B cell (primary cell): ENCODE results near the gene BCL2L11. TPM values are rescaled to one million over a fixed set of nuclear protein-coding genes. Genes with fewer than 3 reads are reported as not detected.

ENCODE experiments used
- ATAC-seq: fragments of 200-7000 bp; cut with Tn5 transposase; one replicate; pipeline ENCODE4 v1.10.0; 2021; ENCODE audit warnings: low read depth, mild to moderate bottlenecking, moderate number of reproducible peaks, moderate library complexity
- CTCF ChIA-PET: fragments of 350-600 bp; sonication (Branson Sonifier 250); formaldehyde crosslinking; loops from one replicate; lab custom pipeline; 2021; ENCODE audit warnings: antibody characterized with exemption, inconsistent platforms; lab: Charles Lee
- POLR2A ChIA-PET: fragments of 350-600 bp; sonication (Branson Sonifier 250); formaldehyde crosslinking; loops from one replicate; lab custom pipeline; 2021; ENCODE audit warnings: antibody characterized with exemption; lab: Charles Lee
- DNase-seq: peaks from one replicate; pipeline ENCODE4 v3.0.0; 2013
- H2AFZ ChIP-seq: 2 replicates; pipeline ENCODE4 v1.6.1; 2012; ENCODE audit warnings: mild to moderate bottlenecking, low read depth, low read length; ENCODE audit not compliant: insufficient read depth, poor library complexity, severe bottlenecking
- H3K27ac ChIP-seq, 2 donors: 1 replicate in 1 of 2; 2 replicates in 1 of 2; pipeline ENCODE4 v1.5.1; 2012 to 2013; ENCODE audit warnings: low read length in 2 of 2, mild to moderate bottlenecking in 2 of 2, moderate library complexity in 1 of 2
- H3K27me3 ChIP-seq, 4 experiments: fragments of 200-600 bp in 1 of 4; sonication (generic) in 1 of 4; replicated peaks in 1 of 4; 1 replicate in 2 of 4; 2 replicates in 2 of 4; pipeline versions ENCODE4 v1.6.1 to v1.7.0; 2013 to 2016; ENCODE audit warnings: low read length in 3 of 4, mild to moderate bottlenecking in 2 of 4, mixed read lengths in 1 of 4, moderate library complexity in 1 of 4; ENCODE audit not compliant: insufficient read depth in 4 of 4, control insufficient read depth in 3 of 4; ENCODE audit errors: control extremely low read depth in 1 of 4
- H3K36me3 ChIP-seq, 2 experiments: replicated peaks in 1 of 2; 1 replicate in 1 of 2; 2 replicates in 1 of 2; pipeline versions ENCODE4 v1.6.1 to v1.7.1; 2013; ENCODE audit warnings: low read length in 1 of 2; ENCODE audit not compliant: insufficient read depth in 2 of 2, control insufficient read depth in 1 of 2; ENCODE audit errors: control extremely low read depth in 1 of 2, extremely low read depth in 1 of 2
- H3K4me1 ChIP-seq, 2 donors: fragments of 200-600 bp in 1 of 2; sonication (generic) in 1 of 2; 1 replicate in 1 of 2; 2 replicates in 1 of 2; pipeline versions ENCODE4 v1.5.1 to v1.6.1; 2013 to 2017; ENCODE audit warnings: low read length in 2 of 2; ENCODE audit not compliant: control insufficient read depth in 2 of 2, insufficient read depth in 2 of 2
- H3K4me2 ChIP-seq: replicated peaks from 2 replicates; pipeline ENCODE3; 2012; ENCODE audit warnings: mild to moderate bottlenecking, low read depth, low read length; ENCODE audit not compliant: poor library complexity, severe bottlenecking
- H3K4me3 ChIP-seq, 5 experiments: fragments of 200-600 bp in 1 of 5; sonication (generic) in 1 of 5; 1 replicate in 3 of 5; 2 replicates in 2 of 5; pipeline versions ENCODE4 v1.5.1 to v1.7.0; 2011 to 2016; ENCODE audit warnings: low read length in 4 of 5, mild to moderate bottlenecking in 4 of 5, low read depth in 2 of 5, control low read depth in 1 of 5, moderate library complexity in 1 of 5; ENCODE audit not compliant: insufficient read depth in 1 of 5; ENCODE audit errors: control extremely low read depth in 1 of 5, extremely low read depth in 1 of 5
- H3K79me2 ChIP-seq: fragments of 200-600 bp; sonication (generic); one replicate; pipeline ENCODE4 v1.6.0; 2016; ENCODE audit warnings: low read length; ENCODE audit not compliant: control insufficient read depth, insufficient read depth
- H3K9ac ChIP-seq: fragments of 200-600 bp; sonication (generic); 2 replicates; pipeline ENCODE4 v1.6.1; 2017; ENCODE audit warnings: mild to moderate bottlenecking, low read length, moderate library complexity
- H3K9me3 ChIP-seq, 3 donors: one replicate each; pipeline versions ENCODE4 v1.6.1 to v1.7.1; 2013; ENCODE audit warnings: low read length in 2 of 3; ENCODE audit not compliant: control insufficient read depth in 2 of 3, insufficient read depth in 1 of 3; ENCODE audit errors: control extremely low read depth in 1 of 3
- H4K20me1 ChIP-seq: 2 replicates; pipeline ENCODE4 v1.6.0; 2012; ENCODE audit warnings: mild to moderate bottlenecking, low read length; ENCODE audit not compliant: insufficient read depth, control insufficient read depth, poor library complexity, severe bottlenecking
- H3K27ac Mint-ChIP-seq: one replicate; pipeline ENCODE4 v1.8.0; 2021; ENCODE audit warnings: mixed read lengths
- H3K27me3 Mint-ChIP-seq: one replicate; pipeline ENCODE4 v1.8.0; 2021; ENCODE audit warnings: mixed read lengths
- H3K4me1 Mint-ChIP-seq: one replicate; pipeline ENCODE4 v1.8.0; 2021; ENCODE audit warnings: mixed read lengths
- H3K4me3 Mint-ChIP-seq: one replicate; pipeline ENCODE4 v1.8.0; 2021; ENCODE audit warnings: mixed read lengths
- H3K9me3 Mint-ChIP-seq: one replicate; pipeline ENCODE4 v1.8.0; 2022; ENCODE audit warnings: mixed read lengths; ENCODE audit not compliant: insufficient read depth
- CTCF ChIP-seq: fragments of 200-600 bp; IDR thresholded peaks from one replicate; pipeline ENCODE4 v1.8.0; 2022; ENCODE audit warnings: antibody characterized with exemption, mild to moderate bottlenecking
- EZH2 ChIP-seq: IDR thresholded peaks from 2 replicates; pipeline ENCODE4 v1.6.1; 2012; ENCODE audit warnings: borderline replicate concordance, low read depth, mild to moderate bottlenecking, moderate library complexity, low read length; ENCODE audit not compliant: insufficient read depth, poor library complexity, severe bottlenecking
- WGBS: methylation state at CpG from one replicate; pipeline ENCODE4 v1.1.5; 2013; ENCODE audit warnings: missing lambda C conversion rate; ENCODE audit not compliant: insufficient coverage; 5-methylcytosine and 5-hydroxymethylcytosine counted together
- intact Hi-C: fragments of 100-400 bp; cut with micrococcal nuclease; formaldehyde crosslinking; loops from one replicate; pipeline ENCODE4 v1.10.0; 2022
- polyA plus RNA-seq: library from polyadenylated mRNA; depleted of rRNA; stranded (reverse); fragments of >200 nt; gene quantifications from 2 replicates; pipeline ENCODE4 v1.2.3, GENCODE V29; 2012
- total RNA-seq, 2 donors: library from RNA; stranded (reverse); fragments of 120-200 nt in 1 of 2; gene quantifications; 1 replicate in 1 of 2; 2 replicates in 1 of 2; pipeline versions ENCODE4 v1.2.3 to v1.2.4, GENCODE V29; 2013 to 2022

The BCL2L11 gene
- total and polyA plus RNA-seq, 2 donors (not counting 1 experiment from before 2014, with no cell fraction given), result 13.8 to 164 TPM

- Histone ChIP-seq H3K79me2 (no peaks in the 10 kb centered on the region), H3K9ac (no peak overlapping the region), H4K20me1 (no peaks in the 10 kb centered on the region), H3K4me1 (peaks cover 0 to 3% of the 10 kb centered on the region in 2 donors), H3K4me2 (no peak overlapping the region), H2AFZ (no peak overlapping the region), H3K36me3 (no peaks in the 10 kb centered on the region), H3K27me3 (peaks cover 0 to 5% (median 2%) of the 10 kb centered on the region in 4 experiments), H3K27ac (no peak overlapping the region), H3K9me3 (peaks cover 0 to 1% (median 0%) of the 10 kb centered on the region in 3 donors), H3K4me3 (no peak overlapping the region)
- ChIA-PET POLR2A (no interaction called here), CTCF (no interaction called here)
- WGBS, result 94% methylated on average over 8 of the region's 8 CpGs
- no peak overlapping the region for H3K4me3 Mint-ChIP-seq
- no peak for TF ChIP-seq EZH2
- TF ChIP-seq CTCF, result no peak
- ATAC-seq, result no peak
- H3K27ac Mint-ChIP-seq, result no peak overlapping the region
- no peaks in the 10 kb centered on the region for H3K9me3 Mint-ChIP-seq
- peaks cover 10% of the 10 kb centered on the region for H3K27me3 Mint-ChIP-seq
- no peak for DNase-seq
- intact Hi-C loops, result no loop called here
- no peaks in the 10 kb centered on the region for H3K4me1 Mint-ChIP-seq
Measured at GRCh38 chr2:111095434-111095833, 25.3 kb upstream of the BCL2L11 start.

GRCh38 chr2:111099402-111099801, 21.3 kb upstream of the BCL2L11 start:
- Mint-ChIP-seq H3K27ac (no peak overlapping the region), H3K4me1 (peaks cover 6% of the 10 kb centered on the region), H3K27me3 (no peaks in the 10 kb centered on the region), H3K9me3 (no peaks in the 10 kb centered on the region), H3K4me3 (no peak overlapping the region)
- DNase-seq (no peak), ATAC-seq (no peak)
- Histone ChIP-seq H2AFZ (no peak overlapping the region), H3K36me3 (no peaks in the 10 kb centered on the region), H3K9ac (no peak overlapping the region), H3K27ac (no peak overlapping the region), H4K20me1 (no peaks in the 10 kb centered on the region), H3K4me2 (no peak overlapping the region), H3K79me2 (no peaks in the 10 kb centered on the region), H3K4me3 (no peak overlapping the region), H3K9me3 (no peaks in the 10 kb centered on the region), H3K27me3 (no peaks in the 10 kb centered on the region), H3K4me1 (peaks cover 0 to 9% of the 10 kb centered on the region in 2 donors)
- CTCF ChIA-PET, result interaction anchor here (1.2 kb wide), 1 partner anchor 42 kb away, joined by 4 read pairs; no protein-coding TSS in a partner anchor
- TF ChIP-seq CTCF (no peak), EZH2 (no peak)
- intact Hi-C loops, result no loop called here
- POLR2A ChIA-PET, result no interaction called here
- WGBS, result no CpG with 5 or more reads among the region's 3 CpGs
